Measurements from ENCODE around the gene APMAP. TPM values are rescaled to one million over a fixed set of nuclear protein-coding genes. Genes with fewer than 3 reads are reported as not detected.

APMAP gene
- total RNA-seq, 1 experiment from 2014 or later, result 67.8 TPM

DNA sequence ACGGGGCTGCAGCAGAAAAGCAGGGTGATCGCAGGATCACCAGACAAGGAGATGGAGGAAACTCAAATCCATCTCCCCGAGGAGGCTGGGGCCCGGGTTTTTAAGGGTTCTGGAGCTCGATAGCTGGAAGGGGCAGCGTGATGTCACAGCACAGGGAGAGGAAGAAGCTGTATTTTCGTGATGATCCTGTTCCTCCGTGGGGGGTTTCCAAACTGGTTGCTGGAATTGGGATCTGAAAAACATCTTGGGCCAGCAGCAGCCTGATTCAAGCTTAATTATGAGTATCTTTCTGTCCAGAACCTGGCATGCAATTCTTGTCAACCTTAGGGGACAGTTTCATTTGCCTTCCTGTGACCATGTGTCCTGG is 39.4 kb downstream of the APMAP start:
- no peak overlapping the region for H3K27ac Mint-ChIP-seq
- Histone ChIP-seq H2AK5ac (ENCODE audit: insufficient read length, low read length) (no peak overlapping the region), H3K14ac (ENCODE audit: insufficient read depth, low read length) (no peak overlapping the region; the same call in 1 of the 2 replicates), H3K27ac (ENCODE audit: insufficient read length, low read depth, low read length) (no peak overlapping the region), H2AFZ (ENCODE audit: low read length) (no peak overlapping the region), H4K20me1 (ENCODE audit: control insufficient read depth, insufficient read depth, insufficient read length) (no peaks in the 10 kb centered on the region), H3K4me2 (ENCODE audit: insufficient read depth, insufficient read length, low read length) (no peak overlapping the region), H3K79me1 (ENCODE audit: insufficient read depth, low read depth, low read length, poor library complexity, severe bottlenecking) (no peaks in the 10 kb centered on the region), H4K8ac (replicated peaks; ENCODE audit: insufficient read length, low read depth, low read length) (no peak overlapping the region), H2BK12ac (ENCODE audit: insufficient read length, low read depth, low read length) (no peak overlapping the region), H3K9ac (ENCODE audit: extremely low read depth, insufficient read length, low read length) (no peak overlapping the region), H2BK120ac (ENCODE audit: low read depth, low read length, poor library complexity, severe bottlenecking) (no peak overlapping the region), H3K27me3 (ENCODE audit: insufficient read depth, low read length) (no peaks in the 10 kb centered on the region), H3K56ac (ENCODE audit: insufficient read length, low read depth, low read length) (no peak overlapping the region), H3K23ac (ENCODE audit: insufficient read length, low read depth, low read length) (no peak overlapping the region), H2BK20ac (ENCODE audit: low read depth, low read length, poor library complexity, severe bottlenecking) (no peak overlapping the region), H4K5ac (ENCODE audit: insufficient read length, low read depth, low read length) (no peak overlapping the region), H3K9me3 (ENCODE audit: control insufficient read depth, low read depth, low read length) (no peaks in the 10 kb centered on the region), H2BK15ac (ENCODE audit: low read depth, low read length) (no peak overlapping the region), H2BK5ac (ENCODE audit: insufficient read length, low read length) (no peak overlapping the region), H3K4ac (ENCODE audit: low read depth, low read length) (no peak overlapping the region), H3K18ac (ENCODE audit: insufficient read length, low read depth, low read length) (no peak overlapping the region), H3K23me2 (ENCODE audit: insufficient read length, low read depth, low read length, poor library complexity, severe bottlenecking) (no peaks in the 10 kb centered on the region), H3K4me1 (ENCODE audit: insufficient read depth, low read length) (no peaks in the 10 kb centered on the region), H3K79me2 (ENCODE audit: insufficient read depth, low read length) (no peaks in the 10 kb centered on the region), H3T11ph (ENCODE audit: low read length) (no peak overlapping the region), H4K91ac (ENCODE audit: insufficient read length, low read depth, low read length) (no peak overlapping the region)
- H3K36me3 Mint-ChIP-seq (ENCODE audit: insufficient read depth in 1 of 3, low read depth in 3 of 3), result no peaks in the 10 kb centered on the region; a peak in 1 of 7 replicates
- TF ChIP-seq, protein P1, sequence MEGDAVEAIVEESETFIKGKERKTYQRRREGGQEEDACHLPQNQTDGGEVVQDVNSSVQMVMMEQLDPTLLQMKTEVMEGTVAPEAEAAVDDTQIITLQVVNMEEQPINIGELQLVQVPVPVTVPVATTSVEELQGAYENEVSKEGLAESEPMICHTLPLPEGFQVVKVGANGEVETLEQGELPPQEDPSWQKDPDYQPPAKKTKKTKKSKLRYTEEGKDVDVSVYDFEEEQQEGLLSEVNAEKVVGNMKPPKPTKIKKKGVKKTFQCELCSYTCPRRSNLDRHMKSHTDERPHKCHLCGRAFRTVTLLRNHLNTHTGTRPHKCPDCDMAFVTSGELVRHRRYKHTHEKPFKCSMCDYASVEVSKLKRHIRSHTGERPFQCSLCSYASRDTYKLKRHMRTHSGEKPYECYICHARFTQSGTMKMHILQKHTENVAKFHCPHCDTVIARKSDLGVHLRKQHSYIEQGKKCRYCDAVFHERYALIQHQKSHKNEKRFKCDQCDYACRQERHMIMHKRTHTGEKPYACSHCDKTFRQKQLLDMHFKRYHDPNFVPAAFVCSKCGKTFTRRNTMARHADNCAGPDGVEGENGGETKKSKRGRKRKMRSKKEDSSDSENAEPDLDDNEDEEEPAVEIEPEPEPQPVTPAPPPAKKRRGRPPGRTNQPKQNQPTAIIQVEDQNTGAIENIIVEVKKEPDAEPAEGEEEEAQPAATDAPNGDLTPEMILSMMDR (conservative IDR thresholded peaks at IDR 0.05), result no peak
- DNase-seq, result peak; percentile 23
- peaks cover 6 to 15% of the 10 kb centered on the region in 2 experiments for H3K4me1 Mint-ChIP-seq
- no peak overlapping the region for H3K4me3 Mint-ChIP-seq
- WGBS (ENCODE audit: extremely low coverage, insufficient read length, low lambda C conversion rate), result no CpG with 5 or more reads among the region's 8 CpGs
- peaks cover 0 to under 1% of the 10 kb centered on the region in 2 experiments; a peak in 1 of 5 replicates for H3K9me3 Mint-ChIP-seq
- H3K27me3 Mint-ChIP-seq (ENCODE audit: low read depth), result peaks cover 7% of the 10 kb centered on the region
